Activated gamma-delta T cell treated with anti-CD3 and anti-CD28 coated beads, Interleukin-2, amount 50 U/mL, for 16 hours (primary cell): ENCODE data around the gene HIGD2A.

ENCODE experiments used
- DNase-seq: peaks from one replicate; pipeline ENCODE4 v3.0.0-alpha.2; 2020; ENCODE audit warnings: low read depth

HIGD2A gene, protein sequence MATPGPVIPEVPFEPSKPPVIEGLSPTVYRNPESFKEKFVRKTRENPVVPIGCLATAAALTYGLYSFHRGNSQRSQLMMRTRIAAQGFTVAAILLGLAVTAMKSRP

GRCh38 chr5:176388444-176389134 is at the start of gene HIGD2A, which contains the start of gene NOP16:
HIGD2A (plus strand) TSS chr5:176388751; CDS start chr5:176388820, 69 bp downstream.
NOP16 (minus strand) TSS chr5:176388598; CDS start chr5:176388539, 59 bp downstream.
- peak; percentile 100 for DNase-seq

GRCh38 chr5:176339304-176339703 is 49.2 kb upstream of the HIGD2A start:
- DNase-seq = no peak

DNA sequence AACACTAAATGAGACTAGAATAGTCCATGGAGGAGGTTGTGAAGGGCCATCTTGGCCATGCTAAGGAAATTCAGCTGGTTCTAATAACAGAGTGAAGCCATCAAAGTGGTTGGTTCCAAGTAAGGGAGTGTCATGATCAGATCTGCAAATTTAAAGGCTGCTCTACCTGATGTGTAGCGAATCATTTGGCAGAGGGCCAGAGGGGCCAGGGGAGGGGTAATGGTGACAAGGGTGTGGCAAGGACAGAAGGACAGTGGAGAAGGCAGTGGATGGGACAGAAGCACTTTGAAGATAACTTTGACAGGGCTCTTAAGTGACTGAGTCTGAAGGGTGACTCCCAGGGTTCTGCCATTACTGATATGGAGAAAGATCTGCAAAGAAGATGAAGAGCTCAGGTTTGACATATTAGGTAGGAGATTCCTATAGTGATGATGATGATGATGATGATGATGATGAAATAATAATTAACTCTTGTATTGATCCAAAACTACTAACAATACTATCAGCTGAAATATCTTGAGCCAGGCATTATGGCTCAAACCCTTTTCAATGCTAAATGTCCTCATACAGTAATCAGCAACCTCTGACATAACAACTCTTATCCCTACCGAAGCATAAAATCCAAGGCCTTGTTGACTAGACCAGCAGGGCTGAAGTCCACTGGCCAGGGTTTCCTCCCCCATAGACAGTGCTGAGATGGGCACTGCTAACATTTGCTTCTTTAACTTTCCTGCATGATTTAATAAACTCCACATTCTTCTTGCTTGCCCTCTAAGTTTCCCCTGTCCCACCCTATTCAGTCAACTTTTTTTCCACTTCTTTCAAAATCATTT is 47.0 kb upstream of the HIGD2A start:
- DNase-seq = no peak

- no peak for DNase-seq
Observed at GRCh38 chr5:176342158-176342483, 46.4 kb upstream of the HIGD2A start.

DNA sequence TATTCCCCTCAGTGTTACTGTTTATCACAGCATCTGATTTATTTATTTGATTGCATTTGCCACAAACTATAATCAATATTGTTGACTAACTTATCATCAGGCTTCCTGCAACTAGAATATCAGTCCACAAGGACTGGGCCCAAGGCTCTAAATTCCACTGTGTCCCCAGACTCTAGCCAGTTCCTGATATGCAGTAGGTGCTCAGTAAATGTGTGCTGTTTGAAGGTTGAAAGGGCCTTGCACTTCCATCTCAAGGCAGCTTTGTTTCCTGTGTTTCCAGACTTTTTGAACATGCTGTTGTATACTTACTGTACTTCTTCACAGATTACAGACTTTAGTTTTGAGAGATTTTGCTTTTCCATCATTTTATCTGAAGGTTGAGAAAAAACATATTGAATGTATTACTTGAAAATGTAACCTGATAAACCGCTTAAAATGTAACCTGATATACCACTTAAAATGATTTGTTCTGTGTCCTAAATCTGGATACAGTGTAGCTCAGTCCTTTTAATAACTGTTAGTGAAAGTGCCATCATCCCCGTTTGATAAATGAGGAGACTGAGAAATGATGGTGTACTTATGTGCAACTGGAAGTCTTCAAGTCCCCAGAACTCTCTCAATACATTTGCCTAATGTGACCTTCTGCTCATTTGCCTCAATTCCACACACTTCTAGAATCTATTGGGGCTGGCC is 45.6 kb upstream of the HIGD2A start:
- no peak for DNase-seq

DNA sequence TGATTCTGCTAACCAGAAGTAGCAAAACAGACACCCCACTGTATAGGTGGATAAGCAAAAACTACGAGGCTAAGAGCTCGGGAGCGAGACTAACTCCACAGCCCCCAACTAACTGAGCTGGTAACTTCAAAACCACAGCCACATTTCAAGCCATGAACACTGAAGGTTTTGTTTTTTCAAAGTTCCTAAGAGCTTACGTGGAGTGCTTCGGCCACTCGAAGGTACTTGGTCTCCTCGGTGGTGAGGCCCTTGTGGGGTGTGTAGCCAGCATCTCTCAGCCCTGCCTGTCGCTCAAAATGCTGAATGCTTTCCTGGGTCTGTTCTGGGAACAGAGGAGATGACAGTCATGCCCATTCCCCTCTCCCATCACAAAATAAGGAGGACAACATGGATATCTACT is 38.1 kb upstream of the HIGD2A start:
- no peak for DNase-seq

DNA sequence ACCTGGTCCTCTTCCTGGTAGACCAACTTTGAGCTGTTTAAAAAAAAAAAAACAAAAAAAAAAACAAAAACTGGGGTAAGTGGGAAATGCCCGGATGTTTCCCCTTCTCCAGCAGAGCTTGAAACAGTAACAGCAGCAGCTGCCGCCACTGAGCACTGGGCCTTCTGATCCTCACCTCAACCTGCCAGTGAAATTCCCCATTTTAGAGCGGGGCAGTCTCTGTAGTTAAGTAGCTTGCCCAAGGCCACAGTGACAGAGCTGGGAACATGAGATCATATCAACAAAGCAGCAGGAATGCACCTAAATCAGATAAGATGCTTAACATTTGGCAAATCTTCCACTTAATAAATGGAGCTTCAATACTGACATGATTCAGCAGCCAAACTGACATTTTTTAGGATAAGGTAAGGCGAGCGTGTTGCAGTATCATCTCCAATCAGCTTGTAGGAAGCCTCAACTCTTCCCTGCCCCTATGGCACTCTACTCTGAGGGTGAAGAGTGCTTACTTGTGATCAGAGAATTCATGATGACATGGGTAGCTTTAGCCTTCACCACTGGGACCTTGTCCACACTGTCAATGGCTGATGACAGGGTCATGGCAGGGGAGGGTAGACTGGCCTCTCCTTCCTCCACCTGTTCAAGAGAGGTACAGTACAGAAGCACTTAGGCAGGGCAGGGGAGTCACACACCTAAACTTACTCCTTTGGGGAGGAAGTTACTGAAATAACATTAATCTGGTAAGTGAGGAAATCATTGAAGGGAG is 36.3 kb upstream of the HIGD2A start:
- DNase-seq = no peak

- no peak for DNase-seq
Observed at GRCh38 chr5:176353533-176353932, 35.0 kb upstream of the HIGD2A start.

DNA sequence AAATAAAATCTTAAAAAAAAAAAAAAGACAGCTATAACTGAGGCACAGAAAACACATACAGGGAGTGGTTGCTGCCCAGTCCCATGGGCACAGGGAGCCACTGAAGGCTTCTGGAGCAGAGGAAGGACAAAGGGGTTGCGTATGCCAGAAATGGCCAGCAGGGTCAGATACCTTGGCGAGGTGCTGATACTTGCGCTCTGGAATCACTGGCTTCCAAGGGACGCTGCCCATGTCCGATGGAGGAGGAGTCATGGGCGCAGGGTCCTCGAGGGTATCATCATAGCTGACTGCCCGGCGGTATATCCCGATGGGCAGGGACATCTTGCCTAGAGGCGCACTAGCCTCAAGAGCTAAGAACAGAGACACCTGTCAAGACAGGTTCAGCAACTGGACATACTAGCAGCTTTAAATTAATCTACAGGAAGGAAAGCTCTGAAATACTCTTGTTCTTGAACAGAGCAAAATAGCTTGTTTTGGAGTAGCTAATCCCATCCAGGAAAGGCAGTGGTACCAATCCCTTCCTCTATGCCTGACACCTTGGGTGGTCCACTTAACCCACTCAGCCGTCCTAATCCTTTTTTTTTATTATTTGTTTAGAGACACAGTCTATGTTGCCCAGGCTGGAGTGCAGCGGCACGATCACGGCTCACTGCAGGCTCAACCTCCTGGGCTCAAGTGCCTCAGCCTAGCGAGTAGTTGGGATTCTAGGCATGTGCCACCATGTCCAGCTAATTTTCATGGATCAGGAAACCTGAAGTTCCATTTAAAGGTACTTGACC is 33.0 kb upstream of the HIGD2A start:
- DNase-seq = no peak

DNA sequence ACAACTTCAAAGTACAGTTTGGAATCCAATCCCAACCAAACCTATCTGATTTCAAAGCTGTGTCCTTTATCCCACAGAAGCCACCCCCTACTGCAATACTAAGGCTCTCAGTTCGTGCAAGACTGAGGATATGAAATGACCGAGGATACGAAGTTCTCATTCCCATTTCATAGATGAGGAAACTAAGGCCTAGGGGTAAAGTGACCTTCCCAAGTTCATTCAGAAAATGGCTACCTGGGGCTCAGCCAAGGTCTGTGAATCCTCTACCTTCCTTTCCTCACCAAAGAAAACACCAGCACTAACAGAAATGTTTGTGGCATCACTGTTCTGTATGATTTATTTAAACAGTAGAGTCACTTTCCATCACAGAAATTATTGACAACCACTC is 32.4 kb upstream of the HIGD2A start:
- no peak for DNase-seq

GRCh38 chr5:176359658-176360057 is 28.9 kb upstream of the HIGD2A start:
- no peak for DNase-seq

DNA sequence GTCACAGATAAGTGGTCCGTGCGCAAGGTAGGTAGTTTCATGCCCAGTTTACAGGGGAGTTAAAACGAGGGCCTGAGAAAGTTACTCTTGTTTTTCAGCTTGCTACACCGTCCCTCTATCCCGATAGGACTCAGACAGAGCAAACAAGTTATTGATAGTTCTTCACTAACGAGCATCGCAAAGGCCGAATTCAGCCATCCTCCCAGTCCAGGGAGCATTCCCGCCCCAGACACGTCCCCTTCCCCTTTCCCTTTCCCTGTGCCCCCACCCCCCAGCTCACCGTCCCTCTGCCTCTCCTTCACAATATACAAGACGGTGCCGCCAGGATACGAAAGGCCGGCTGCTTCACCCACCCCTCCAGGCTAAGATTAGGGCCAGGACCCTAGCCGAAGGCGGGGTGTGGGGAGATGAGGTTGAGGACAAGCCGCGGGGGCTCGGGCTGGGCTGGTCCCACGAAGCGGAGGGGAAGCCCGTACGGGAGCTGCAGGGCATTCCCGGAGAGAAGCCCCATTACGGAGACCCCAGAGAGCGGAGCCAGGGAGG is 27.6 kb upstream of the HIGD2A start:
- peak; percentile 12 for DNase-seq

GRCh38 chr5:176361437-176362232 is 26.9 kb upstream of the HIGD2A start, which contains the start of gene KIAA1191:
KIAA1191 (minus strand) TSS chr5:176361764; CDS start chr5:176359508, 2,256 bp downstream.
- peak; percentile 90 for DNase-seq

- no peak for DNase-seq
Observed at GRCh38 chr5:176362233-176362490, 26.4 kb upstream of the HIGD2A start.

DNA sequence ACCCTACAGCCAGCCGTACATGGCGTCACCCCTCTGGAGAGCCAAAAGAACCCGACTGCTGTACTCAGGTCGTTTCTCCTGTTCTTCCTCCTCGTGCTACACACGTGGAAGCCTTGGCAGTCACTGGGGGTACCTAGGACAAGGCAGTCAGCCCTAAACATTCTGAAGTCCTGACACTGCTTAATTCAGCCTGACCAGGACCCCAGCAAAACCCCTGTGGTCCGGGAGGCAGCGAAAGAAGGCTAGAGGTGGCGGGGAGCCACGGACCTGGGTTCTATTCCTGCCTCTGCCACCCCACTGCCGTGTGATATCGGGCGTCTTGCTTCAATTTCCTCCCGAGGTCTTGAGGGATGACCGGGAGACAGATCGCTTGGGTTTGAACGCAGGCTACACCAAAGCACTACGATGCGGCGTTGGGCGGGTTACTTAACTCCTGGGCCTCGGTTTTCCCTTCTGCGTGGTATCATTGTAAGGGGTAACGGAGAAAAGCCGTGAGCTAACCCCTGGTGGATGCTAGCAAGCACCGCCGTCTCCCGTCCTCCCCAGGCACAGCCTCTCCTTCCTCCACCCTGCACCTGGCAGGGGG is 23.7 kb upstream of the HIGD2A start:
- DNase-seq = no peak

DNA sequence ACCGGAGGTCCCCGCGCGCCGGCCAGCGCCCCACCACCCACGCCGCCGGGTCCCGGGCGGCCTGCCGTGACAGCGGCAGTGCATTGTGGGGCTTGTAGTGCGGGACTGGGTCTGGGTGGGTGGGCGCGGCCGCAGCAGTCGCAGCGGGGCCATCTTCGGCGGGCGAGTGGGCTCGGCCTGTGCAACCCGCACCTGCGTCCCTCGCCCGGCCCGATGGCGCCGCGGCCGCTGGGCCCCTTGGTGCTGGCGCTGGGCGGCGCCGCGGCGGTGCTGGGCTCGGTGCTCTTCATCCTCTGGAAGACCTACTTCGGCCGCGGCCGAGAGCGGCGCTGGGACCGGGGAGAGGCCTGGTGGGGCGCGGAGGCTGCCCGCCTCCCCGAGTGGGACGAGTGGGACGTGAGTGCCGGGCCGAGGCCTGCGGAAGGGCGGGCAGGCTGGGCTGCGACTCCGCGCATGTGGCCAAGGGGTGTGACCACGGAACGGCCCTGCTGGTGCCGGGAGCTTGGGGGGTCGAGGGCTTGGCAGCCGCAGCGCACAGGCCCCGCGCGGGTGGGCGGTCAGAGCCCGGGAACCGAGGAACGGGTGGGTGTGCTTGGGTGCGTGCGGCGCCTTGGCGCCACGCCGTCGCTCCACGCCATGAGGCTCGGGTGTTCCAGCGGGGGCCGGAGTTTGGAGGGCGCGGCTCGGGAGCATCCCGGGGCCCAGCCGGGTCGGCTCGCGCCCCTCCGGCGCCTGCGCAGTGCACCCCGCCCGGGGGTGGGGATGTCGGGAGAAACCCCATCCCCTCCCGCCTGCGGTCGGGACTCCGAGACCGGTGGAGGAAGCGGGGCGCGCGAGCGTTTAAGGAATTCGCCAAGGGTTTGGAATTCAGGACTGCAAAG is 23.0 kb upstream of the HIGD2A start, which contains the start of gene ARL10:
ARL10 (plus strand) TSS at position 137 of the 881 bp plus-strand sequence; CDS start at position 214, 77 bp downstream.
- DNase-seq = peak; percentile 36

- DNase-seq = no peak
Observed at GRCh38 chr5:176366232-176366894, 22.2 kb upstream of the HIGD2A start.

DNA sequence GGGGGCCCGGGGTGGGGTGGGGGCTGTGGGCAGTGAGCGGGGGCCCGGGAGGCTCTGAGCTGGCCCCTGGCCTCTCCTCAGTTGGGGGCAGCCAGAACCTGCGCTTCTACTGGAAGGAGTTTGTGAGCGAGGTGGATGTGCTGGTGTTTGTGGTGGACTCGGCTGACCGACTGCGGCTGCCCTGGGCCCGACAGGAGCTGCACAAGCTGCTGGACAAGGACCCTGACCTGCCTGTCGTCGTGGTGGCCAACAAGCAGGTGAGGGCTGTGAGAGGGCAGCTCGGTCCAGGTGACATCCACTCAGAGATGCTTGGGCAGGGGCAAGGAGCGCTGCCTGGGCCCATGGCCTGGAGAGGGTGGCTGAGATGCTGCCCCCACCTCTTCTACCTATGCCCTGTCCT is 19.8 kb upstream of the HIGD2A start:
- no peak for DNase-seq
